Measurements from ENCODE around the gene MIOX. TPM values are rescaled to one million over a fixed set of nuclear protein-coding genes. Genes with fewer than 3 reads are reported as not detected.

MIOX gene
- total RNA-seq, 1 experiment from 2014 or later = not detected

- intact Hi-C loops (cut with micrococcal nuclease; ENCODE audit: unreplicated experiment) = no loop called here
- H3K4me3 Mint-ChIP-seq (ENCODE audit: unreplicated experiment) = no peak overlapping the region
- POLR2A ChIA-PET = no interaction called here
- peaks cover 22% of the 10 kb centered on the region for H3K36me3 Mint-ChIP-seq (ENCODE audit: insufficient read depth, unreplicated experiment)
- H3K27me3 Mint-ChIP-seq (ENCODE audit: insufficient read depth, unreplicated experiment) = no peaks in the 10 kb centered on the region
- CTCF ChIA-PET = no interaction called here
- peaks cover 14% of the 10 kb centered on the region for H3K4me1 Mint-ChIP-seq (ENCODE audit: low read depth, unreplicated experiment)
- H3K4me1 ChIP-seq = peaks cover 8% of the 10 kb centered on the region
- H3K4me3 ChIP-seq (ENCODE audit: low read depth, low read length) = no peak overlapping the region
- no peak for TF ChIP-seq CTCF (IDR thresholded peaks at IDR 0.05; ENCODE audit: insufficient read depth in 1 of 2, low read depth in 1 of 2, low read length in 1 of 2, severe bottlenecking in 1 of 2, unreplicated experiment in 1 of 2)
- H3K36me3 ChIP-seq (ENCODE audit: control insufficient read depth, insufficient read depth, low read length) = no peaks in the 10 kb centered on the region
- H3K9me3 Mint-ChIP-seq (ENCODE audit: unreplicated experiment) = no peaks in the 10 kb centered on the region
- no peak overlapping the region for H3K27ac Mint-ChIP-seq (ENCODE audit: unreplicated experiment)
- no TSS peak for BruUV-seq (replicated peaks)
- H3K9me3 ChIP-seq = no peaks in the 10 kb centered on the region
- DNase-seq = no peak
- no peaks in the 10 kb centered on the region for H3K27me3 ChIP-seq (replicated peaks; ENCODE audit: control insufficient read depth, insufficient read depth, low read length)
Measured at GRCh38 chr22:50488886-50489285, 2.2 kb downstream of the MIOX start.

- no TSS peak for BruUV-seq (replicated peaks)
- no peaks in the 10 kb centered on the region for H3K9me3 ChIP-seq
- POLR2A ChIA-PET = interaction anchor here (1.1 kb wide), 1 partner anchor 18 kb away, joined by 5 read pairs; the partner anchor contains the start of genes LMF2 and NCAPH2
- H3K36me3 Mint-ChIP-seq (ENCODE audit: insufficient read depth, unreplicated experiment) = peaks cover 20% of the 10 kb centered on the region
- no peak overlapping the region for H3K4me3 Mint-ChIP-seq (ENCODE audit: unreplicated experiment)
- no peaks in the 10 kb centered on the region for H3K27me3 Mint-ChIP-seq (ENCODE audit: insufficient read depth, unreplicated experiment)
- H3K36me3 ChIP-seq (ENCODE audit: control insufficient read depth, insufficient read depth, low read length) = no peaks in the 10 kb centered on the region
- H3K27ac Mint-ChIP-seq (ENCODE audit: unreplicated experiment) = no peak overlapping the region
- CTCF ChIA-PET = no interaction called here
- intact Hi-C loops (cut with micrococcal nuclease; ENCODE audit: unreplicated experiment) = no loop called here
- no peak for DNase-seq
- TF ChIP-seq CTCF (IDR thresholded peaks at IDR 0.05; ENCODE audit: insufficient read depth in 1 of 2, low read depth in 1 of 2, low read length in 1 of 2, severe bottlenecking in 1 of 2, unreplicated experiment in 1 of 2) = no peak
- H3K4me3 ChIP-seq (ENCODE audit: low read depth, low read length) = no peak overlapping the region
- H3K4me1 ChIP-seq = peaks cover 1% of the 10 kb centered on the region
- H3K9me3 Mint-ChIP-seq (ENCODE audit: unreplicated experiment) = no peaks in the 10 kb centered on the region
- H3K4me1 Mint-ChIP-seq (ENCODE audit: low read depth, unreplicated experiment) = peaks cover 14% of the 10 kb centered on the region
- no peaks in the 10 kb centered on the region for H3K27me3 ChIP-seq (replicated peaks; ENCODE audit: control insufficient read depth, insufficient read depth, low read length)
Measured at GRCh38 chr22:50489363-50490243, 2.9 kb downstream of the MIOX start.

GRCh38 chr22:50490531-50491308, 4.1 kb downstream of the MIOX start:
- Mint-ChIP-seq H3K9me3 (ENCODE audit: unreplicated experiment) (no peaks in the 10 kb centered on the region), H3K4me1 (ENCODE audit: low read depth, unreplicated experiment) (peaks cover 7% of the 10 kb centered on the region), H3K4me3 (ENCODE audit: unreplicated experiment) (no peak overlapping the region), H3K27me3 (ENCODE audit: insufficient read depth, unreplicated experiment) (no peaks in the 10 kb centered on the region), H3K27ac (ENCODE audit: unreplicated experiment) (no peak overlapping the region), H3K36me3 (ENCODE audit: insufficient read depth, unreplicated experiment) (peaks cover 9% of the 10 kb centered on the region)
- DNase-seq = no peak
- POLR2A ChIA-PET = interaction anchor here (1.1 kb wide), 1 partner anchor 17 kb away, joined by 5 read pairs; the partner anchor contains the start of genes LMF2 and NCAPH2
- H3K36me3 ChIP-seq (ENCODE audit: control insufficient read depth, insufficient read depth, low read length) = no peaks in the 10 kb centered on the region
- no peaks in the 10 kb centered on the region for H3K27me3 ChIP-seq (replicated peaks; ENCODE audit: control insufficient read depth, insufficient read depth, low read length)
- BruUV-seq (replicated peaks) = no TSS peak
- H3K9me3 ChIP-seq = no peaks in the 10 kb centered on the region
- intact Hi-C loops (cut with micrococcal nuclease; ENCODE audit: unreplicated experiment) = no loop called here
- no peaks in the 10 kb centered on the region for H3K4me1 ChIP-seq
- TF ChIP-seq CTCF (IDR thresholded peaks at IDR 0.05; ENCODE audit: insufficient read depth in 1 of 2, low read depth in 1 of 2, low read length in 1 of 2, severe bottlenecking in 1 of 2, unreplicated experiment in 1 of 2) = no peak
- no peak overlapping the region for H3K4me3 ChIP-seq (ENCODE audit: low read depth, low read length)
- CTCF ChIA-PET = no interaction called here

Measured in Caco-2 (cell line).